Measurements from ENCODE around the gene IFITM10. TPM values are rescaled to one million over a fixed set of nuclear protein-coding genes. Genes with fewer than 3 reads are reported as not detected.

The IFITM10 gene
- total RNA-seq, 4 donors from 2014 or later = 0.88 to 6.3 (median 2.4) TPM

DNA sequence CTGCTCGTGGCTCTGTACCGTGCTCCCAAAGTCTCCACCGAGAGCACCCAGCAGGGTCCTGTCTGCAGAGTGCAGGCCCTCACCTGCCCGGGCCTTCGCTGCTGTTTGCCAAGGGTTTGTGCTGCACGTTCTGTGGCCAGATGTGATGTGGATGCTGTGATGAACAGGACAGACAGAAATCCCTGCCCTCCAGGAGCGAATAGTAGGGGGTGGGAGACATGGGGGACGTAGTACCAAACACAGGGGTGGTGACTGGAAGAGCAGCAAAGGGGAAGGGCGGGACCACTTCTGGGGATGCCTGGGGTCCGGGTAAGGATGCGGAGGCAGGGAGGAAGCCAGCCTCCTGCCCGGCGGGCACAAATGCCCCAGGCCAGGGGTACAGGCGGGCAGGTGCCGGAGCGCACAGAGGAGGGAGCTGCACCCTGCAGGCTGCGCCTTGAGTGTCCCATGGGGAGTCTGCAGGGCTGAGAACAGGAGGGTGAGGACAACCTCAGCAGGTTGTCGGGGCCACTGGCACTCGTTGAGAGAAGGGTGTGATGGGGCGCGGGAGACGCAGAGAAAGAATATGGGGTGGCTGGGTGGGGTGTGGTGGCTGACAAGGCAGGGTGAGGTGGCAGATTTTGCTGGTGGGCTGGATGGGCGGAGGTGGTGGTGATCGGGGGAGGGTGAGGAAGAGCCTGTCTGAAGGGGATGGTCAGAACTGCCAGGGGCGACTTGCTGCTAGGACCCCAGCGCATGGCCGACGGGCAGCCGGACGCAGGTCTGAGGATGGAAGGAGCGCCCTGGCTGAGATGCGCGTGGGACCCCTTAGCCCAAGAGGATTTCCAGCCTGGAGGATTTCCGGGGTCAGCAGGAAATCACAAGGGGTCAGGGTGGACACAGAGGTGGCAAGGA, 29.7 kb upstream of the IFITM10 start:
- no peak overlapping the region for H3K27ac ChIP-seq

DNA sequence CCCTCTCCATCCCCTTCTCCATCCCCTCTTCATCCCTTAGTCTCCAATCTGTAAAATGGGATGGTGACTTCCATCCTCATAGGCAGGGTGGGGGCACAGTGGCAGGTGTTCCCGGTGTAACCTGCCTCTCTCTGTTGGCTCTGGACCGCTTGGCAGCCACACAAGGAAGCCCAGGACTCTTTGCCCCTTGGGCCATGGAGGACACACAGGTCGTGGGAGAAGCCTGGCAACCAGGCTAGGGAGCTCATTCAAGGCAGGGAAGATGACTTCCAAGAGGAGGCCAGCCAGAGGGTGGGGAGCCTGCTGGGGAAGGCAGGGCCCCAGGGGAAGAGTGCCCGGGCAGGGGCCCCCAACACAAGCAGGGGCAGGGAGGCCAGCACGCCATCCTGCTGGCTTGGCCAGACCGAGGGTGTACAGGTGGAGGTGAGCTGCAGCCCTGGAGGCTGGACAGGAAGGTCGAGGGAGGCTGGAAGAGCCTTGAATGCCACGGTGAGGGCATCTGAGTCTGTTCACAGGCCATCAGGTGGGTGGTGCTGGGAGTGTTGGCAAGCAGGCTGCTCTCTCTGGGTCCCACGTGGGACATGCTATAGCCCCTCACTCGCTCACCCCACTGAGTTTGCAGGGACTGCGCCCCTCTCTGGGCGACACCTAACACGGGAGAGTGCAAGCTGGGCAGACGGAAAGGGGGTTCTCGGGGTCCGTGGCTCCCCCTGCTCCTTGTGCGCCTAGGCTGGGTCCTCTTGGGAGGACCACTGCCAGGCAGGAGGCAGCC, 28.8 kb upstream of the IFITM10 start:
- no peak overlapping the region for H3K4me3 ChIP-seq
- no peaks in the 10 kb centered on the region for H3K36me3 ChIP-seq
- WGBS, 2 donors = 56 to 76% methylated on average over 6 to 9 of the region's 17 CpGs
- H3K27me3 ChIP-seq = peaks cover 0 to 52% (median 0%) of the 10 kb centered on the region in 4 donors
- no peak for DNase-seq
- H3K27ac ChIP-seq = no peak overlapping the region
- TF ChIP-seq, protein P1, sequence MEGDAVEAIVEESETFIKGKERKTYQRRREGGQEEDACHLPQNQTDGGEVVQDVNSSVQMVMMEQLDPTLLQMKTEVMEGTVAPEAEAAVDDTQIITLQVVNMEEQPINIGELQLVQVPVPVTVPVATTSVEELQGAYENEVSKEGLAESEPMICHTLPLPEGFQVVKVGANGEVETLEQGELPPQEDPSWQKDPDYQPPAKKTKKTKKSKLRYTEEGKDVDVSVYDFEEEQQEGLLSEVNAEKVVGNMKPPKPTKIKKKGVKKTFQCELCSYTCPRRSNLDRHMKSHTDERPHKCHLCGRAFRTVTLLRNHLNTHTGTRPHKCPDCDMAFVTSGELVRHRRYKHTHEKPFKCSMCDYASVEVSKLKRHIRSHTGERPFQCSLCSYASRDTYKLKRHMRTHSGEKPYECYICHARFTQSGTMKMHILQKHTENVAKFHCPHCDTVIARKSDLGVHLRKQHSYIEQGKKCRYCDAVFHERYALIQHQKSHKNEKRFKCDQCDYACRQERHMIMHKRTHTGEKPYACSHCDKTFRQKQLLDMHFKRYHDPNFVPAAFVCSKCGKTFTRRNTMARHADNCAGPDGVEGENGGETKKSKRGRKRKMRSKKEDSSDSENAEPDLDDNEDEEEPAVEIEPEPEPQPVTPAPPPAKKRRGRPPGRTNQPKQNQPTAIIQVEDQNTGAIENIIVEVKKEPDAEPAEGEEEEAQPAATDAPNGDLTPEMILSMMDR (IDR thresholded peaks at IDR 0.05) = no peak
- no peak for TF ChIP-seq POLR2A (IDR thresholded peaks at IDR 0.05)
- H3K4me1 ChIP-seq = peaks cover 8 to 27% (median 12%) of the 10 kb centered on the region in 3 donors
- intact Hi-C loops (cut with DNase I) = no loop called here
- no peaks in the 10 kb centered on the region for H3K9me3 ChIP-seq

More for the DNA sequence above, 29.7 kb upstream of the IFITM10 start:
- no peak overlapping the region for H3K4me3 ChIP-seq
- peaks cover 0 to 59% (median 0%) of the 10 kb centered on the region in 4 donors for H3K27me3 ChIP-seq
- WGBS, 2 donors = 71 to 78% methylated on average over 28 of the region's 34 CpGs
- H3K4me1 ChIP-seq = peaks cover 8 to 27% (median 12%) of the 10 kb centered on the region in 3 donors
- H3K9me3 ChIP-seq = no peaks in the 10 kb centered on the region
- TF ChIP-seq, protein P1 (IDR thresholded peaks at IDR 0.05) = no peak
- no peak for TF ChIP-seq POLR2A (IDR thresholded peaks at IDR 0.05)
- intact Hi-C loops (cut with DNase I) = no loop called here
- no peak for DNase-seq
- H3K36me3 ChIP-seq = no peaks in the 10 kb centered on the region

DNA sequence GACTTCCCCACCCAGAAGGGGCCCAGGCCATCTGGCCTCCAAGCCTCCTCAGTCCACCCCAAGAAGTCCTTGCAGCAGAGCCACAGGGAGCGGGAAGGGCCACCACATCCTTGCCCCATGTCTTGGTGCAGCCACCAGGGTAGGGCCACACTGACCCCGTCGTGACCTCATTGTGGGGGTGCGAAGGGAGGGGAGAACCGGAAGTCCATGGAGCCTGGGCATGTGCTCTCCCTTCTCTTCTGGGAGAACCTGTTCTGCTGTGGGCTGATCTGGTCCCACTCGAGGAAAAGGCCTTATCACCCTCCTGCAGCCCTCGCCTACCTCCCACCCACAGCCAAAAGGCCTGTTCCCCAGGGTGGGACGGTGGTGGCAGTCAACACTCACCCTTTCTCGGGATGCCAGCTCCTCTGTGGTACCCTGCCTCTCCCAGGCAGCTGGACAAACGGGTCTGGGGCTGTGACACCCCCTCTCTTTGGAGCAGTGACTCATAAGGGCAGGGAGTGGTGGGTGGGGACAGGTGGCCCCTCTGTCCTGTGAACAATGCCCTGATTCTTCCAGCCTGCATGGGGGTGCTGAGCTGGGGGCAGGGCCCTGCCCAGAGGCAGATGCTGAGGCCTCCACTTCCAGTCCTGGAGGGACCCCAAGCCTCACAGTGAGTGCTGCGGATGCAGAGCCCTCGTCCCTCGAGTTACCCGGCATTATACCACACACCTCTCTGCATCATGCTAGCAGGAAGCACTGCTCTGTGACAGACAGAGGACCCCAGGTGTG, 27.9 kb upstream of the IFITM10 start:
- no peak for DNase-seq
- Histone ChIP-seq H3K27ac (peak overlapping the region in 1 of 4 donors; percentile 21), H3K4me1 (peaks cover 9 to 31% (median 16%) of the 10 kb centered on the region in 3 donors), H3K27me3 (peaks cover 0 to 48% (median 0%) of the 10 kb centered on the region in 4 donors), H3K36me3 (no peaks in the 10 kb centered on the region), H3K9me3 (no peaks in the 10 kb centered on the region), H3K4me3 (no peak overlapping the region)
- WGBS, 2 donors = 60% methylated on average over 1 of the region's 14 CpGs; no CpG with 5 or more reads in 1 of the 2 donors
- TF ChIP-seq, protein P1 (IDR thresholded peaks at IDR 0.05) = no peak
- no peak for TF ChIP-seq POLR2A (IDR thresholded peaks at IDR 0.05)
- intact Hi-C loops (cut with DNase I) = no loop called here

DNA sequence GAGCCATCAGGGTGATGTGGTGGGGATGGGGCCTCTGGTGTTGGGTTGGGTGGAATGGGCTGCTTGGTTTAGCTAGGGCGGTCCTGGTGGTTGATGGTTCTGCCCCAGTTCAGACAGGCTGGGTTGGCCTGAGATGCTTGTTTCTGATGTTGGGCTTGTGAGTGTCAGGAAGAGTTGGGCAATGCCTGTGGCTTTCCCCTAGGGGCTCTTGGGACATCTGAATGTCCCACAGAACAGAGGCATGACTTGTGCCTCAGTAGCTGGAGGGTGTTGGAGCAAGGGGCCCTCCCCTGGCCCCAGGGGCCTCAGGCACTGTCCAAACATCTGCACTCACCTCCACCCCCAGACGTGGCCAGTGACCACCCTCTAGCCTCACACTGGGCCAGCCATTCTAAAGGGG, 27.3 kb upstream of the IFITM10 start:
- Histone ChIP-seq H3K27ac (peak overlapping the region in 1 of 4 donors; percentile 21), H3K9me3 (no peaks in the 10 kb centered on the region), H3K4me3 (no peak overlapping the region), H3K27me3 (peaks cover 0 to 42% (median 0%) of the 10 kb centered on the region in 4 donors), H3K4me1 (peaks cover 15 to 37% (median 22%) of the 10 kb centered on the region in 3 donors), H3K36me3 (no peaks in the 10 kb centered on the region)
- intact Hi-C loops (cut with DNase I) = no loop called here
- TF ChIP-seq, protein P1 (IDR thresholded peaks at IDR 0.05) = no peak
- no peak for TF ChIP-seq POLR2A (IDR thresholded peaks at IDR 0.05)
- 90% methylated on average over 1 of the region's 2 CpGs; no CpG with 5 or more reads in 1 of the 2 donors for WGBS, 2 donors
- no peak for DNase-seq
